Activated CD4-positive, CD25-positive, alpha-beta regulatory T cell treated with anti-CD3 and anti-CD28 coated beads, Interleukin-2, amount 50 U/mL, for 16 hours (primary cell): ENCODE results near the gene PRKACA.

Experiments
- DNase-seq: peaks from one replicate; pipeline ENCODE4 v3.0.0-alpha.2; 2020; ENCODE audit warnings: low read depth, low spot score

Gene PRKACA

GRCh38 chr19:14116918-14117578 is 514 bp downstream of the PRKACA start:
- DNase-seq = no peak

- DNase-seq = no peak
These were observed 1.0 kb downstream of the PRKACA start for GRCh38 chr19:14116525-14116917.

- no peak for DNase-seq
These were observed 1.8 kb downstream of the PRKACA start for GRCh38 chr19:14115756-14116155.

DNA sequence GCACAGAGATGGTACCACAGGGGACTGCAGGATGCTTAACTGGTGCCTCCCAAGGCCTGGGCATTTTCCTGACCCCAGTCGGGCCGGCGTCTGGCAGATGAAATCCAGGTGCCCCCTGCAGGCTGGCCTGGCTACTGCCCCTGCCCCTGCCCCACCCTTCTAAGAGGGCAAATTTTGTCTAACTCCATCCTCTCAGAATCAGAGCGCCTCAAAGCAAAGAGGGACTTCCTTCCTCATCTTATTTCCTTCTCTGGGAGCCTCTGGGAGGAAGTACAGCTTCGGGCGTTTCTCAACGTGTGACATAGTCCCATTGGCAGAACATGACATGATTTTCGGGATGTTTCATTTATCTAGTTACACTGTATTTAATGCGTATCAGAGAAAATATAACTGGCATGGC is 2.7 kb downstream of the PRKACA start:
- DNase-seq = no peak

DNA sequence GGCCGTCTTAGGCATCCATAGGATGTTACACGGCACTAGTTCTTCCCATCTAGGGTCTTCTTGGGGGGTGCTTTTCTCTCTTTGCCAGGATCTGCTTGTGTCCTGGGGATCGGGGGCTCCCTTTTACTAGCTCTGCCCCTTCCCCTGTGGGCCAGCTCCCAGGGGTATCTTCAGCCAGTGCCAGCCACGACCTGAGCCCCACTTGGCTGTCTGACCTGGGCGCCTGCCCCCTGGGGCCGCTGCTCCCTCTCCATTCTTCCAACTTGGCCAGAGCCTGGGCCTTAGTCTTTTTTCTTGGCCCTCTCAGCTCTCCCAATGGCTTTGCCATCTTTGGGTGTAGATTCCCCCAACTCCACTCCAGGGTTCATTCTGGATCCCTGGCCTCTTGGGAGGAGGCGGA is 3.1 kb downstream of the PRKACA start:
- no peak for DNase-seq

- no peak for DNase-seq
These were observed 3.7 kb downstream of the PRKACA start for GRCh38 chr19:14113762-14114414.

- DNase-seq = no peak
These were observed 4.7 kb downstream of the PRKACA start for GRCh38 chr19:14112809-14113385.

GRCh38 chr19:14112051-14112808 is 5.3 kb downstream of the PRKACA start:
- no peak for DNase-seq

GRCh38 chr19:14111486-14111885 is 6.1 kb downstream of the PRKACA start:
- no peak for DNase-seq

DNA sequence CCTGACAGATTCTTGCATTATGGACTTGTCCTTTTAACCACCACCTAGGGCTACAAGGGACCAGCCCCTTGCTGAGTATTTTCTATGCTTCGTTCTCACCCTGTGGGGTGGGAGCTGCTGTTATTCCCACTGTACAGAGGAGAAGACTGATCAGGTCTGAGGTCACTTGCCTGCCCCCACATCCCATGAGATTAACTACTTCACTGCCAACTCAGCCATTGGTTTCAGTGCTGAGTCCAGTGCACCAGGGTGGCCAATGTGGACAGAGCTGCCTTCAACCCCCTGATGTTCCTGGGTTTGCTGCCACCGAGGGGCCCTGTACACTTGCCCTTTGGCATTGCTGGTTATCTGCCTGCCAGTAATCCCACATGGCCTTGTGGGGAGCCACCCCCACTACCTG is 6.9 kb downstream of the PRKACA start:
- DNase-seq = no peak

GRCh38 chr19:14107581-14108461 is 9.7 kb downstream of the PRKACA start:
- no peak for DNase-seq

DNA sequence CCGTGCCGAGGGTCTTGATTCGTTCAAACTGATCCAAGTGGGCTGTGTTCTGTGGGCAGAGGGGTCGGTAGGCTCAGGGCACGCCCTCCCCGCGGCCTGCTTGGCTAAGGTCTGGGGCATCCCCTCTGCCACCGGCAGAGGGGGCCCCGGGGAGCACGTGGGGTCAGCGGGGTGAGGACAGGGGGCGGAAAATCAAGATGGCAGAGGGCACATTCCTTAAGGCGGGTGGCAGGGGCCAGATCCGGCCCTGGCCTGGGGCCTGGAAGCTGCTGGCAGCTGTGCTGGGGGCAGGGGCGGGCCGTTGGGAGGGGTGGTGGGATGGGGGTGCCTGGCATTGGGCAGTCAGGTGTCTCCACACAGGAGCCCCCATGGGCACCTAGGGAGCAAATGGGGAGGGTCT is 10.7 kb downstream of the PRKACA start:
- DNase-seq = no peak

DNA sequence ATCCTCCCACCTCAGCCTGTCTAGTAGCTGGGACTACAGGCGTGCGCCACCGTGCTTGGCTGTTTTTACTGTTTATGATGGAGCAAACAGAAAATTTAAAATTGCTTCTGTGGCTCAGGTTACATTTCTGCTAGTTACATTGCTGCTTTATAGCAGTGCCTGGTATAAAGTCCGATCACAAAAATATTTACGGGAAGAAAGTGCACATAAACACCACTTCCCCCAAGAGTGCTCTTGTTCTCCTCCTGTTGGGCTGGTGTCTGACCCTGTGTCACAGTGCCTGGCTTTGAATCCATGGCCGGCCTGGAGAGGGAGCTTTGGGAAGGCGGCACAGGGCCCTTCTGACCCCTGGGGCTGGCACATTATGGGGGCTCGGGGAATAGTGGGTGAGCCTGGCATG is 11.9 kb downstream of the PRKACA start:
- no peak for DNase-seq

DNA sequence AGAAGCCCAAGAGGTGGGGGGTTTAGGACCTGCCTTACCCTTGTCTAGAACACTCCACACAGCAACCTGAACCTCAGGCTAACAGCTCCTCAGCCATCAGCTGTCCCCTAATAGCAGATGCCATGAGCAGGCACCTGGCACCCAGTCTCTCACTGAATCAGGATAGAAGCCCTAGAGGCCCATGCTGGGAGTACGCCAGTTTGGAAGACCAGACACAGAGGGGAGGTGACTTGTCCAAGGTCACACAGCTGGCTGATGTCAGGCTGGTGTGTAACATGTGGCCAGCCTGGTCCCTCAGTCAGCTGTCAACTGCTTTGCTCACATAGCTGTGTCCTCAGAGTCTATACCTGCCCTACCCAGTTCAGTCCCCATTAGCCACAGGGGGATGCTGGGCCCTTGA is 14.3 kb downstream of the PRKACA start:
- no peak for DNase-seq

DNA sequence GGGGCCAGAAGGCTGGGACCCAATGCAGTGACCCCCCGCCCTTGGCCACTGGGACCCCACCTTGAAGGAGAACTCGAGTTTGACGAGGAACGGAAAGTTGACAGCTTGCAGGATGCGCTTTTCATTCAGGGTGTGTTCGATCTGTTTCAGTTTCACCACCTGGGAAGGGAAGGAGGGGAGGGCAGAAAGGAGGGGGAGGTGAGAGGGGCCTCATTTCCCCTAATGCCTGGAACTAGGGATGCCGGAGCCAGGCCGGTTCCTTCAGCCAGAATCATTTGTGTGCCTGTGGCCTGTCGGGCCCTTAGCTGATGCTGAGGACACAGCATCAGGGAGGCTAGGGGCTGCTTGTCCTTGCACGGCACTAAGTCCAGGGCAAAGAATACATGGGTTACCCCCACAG is 14.8 kb downstream of the PRKACA start:
- no peak for DNase-seq

- no peak for DNase-seq
These were observed 15.4 kb downstream of the PRKACA start for GRCh38 chr19:14102102-14102696.

DNA sequence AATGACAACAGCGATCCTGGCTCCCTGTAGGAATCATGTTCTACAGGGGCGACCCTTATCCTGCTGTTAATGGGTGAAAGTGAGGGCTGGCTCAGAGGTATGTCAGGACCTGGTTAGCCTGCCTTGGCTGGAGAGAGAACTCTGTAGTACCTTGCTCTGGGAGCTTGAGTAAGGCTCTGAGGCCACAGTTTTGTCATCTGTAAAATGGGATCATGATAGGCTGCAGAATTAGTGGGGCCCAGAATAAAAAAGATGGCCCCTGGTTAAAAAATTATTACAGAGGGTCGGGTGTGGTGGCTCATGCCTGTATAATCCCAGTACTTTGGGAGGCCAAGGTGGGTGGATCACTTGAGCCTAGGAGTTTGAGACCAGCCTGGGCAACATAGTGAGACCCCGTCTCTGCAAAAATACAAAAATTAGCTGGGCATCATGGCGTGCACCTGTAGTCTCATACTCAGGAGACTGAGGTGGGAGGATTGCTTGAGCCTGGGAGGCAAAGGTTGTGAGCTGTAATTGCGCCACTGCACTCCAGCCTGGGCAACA is 16.5 kb downstream of the PRKACA start:
- DNase-seq = no peak

DNA sequence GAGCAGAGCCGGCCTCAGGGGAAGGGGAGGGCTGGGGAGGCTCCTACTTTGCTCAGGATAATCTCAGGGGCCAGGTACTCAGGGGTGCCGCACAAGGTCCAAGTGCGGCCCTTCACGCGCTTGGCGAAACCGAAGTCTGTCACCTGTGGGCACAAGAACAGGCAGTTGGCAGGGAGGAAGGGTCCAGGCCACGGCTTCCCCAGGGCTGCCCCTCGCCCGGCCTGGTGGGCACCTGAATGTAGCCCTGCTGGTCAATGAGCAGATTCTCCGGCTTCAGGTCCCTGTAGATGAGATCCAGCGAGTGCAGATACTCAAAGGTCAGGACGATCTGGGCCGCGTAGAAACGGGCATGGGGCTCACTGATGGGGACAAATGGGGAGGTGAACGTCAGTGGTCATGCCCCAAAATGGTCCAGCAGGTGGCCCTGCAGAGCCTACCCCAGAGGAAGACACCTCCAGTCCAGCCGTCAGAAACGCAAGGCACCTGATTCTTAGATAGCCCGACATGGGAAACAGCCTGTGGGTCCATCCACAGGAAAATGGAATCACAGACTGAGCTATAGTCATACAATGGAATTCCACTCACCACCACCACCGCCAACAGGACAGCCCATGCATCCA is 19.9 kb downstream of the PRKACA start:
- no peak for DNase-seq

DNA sequence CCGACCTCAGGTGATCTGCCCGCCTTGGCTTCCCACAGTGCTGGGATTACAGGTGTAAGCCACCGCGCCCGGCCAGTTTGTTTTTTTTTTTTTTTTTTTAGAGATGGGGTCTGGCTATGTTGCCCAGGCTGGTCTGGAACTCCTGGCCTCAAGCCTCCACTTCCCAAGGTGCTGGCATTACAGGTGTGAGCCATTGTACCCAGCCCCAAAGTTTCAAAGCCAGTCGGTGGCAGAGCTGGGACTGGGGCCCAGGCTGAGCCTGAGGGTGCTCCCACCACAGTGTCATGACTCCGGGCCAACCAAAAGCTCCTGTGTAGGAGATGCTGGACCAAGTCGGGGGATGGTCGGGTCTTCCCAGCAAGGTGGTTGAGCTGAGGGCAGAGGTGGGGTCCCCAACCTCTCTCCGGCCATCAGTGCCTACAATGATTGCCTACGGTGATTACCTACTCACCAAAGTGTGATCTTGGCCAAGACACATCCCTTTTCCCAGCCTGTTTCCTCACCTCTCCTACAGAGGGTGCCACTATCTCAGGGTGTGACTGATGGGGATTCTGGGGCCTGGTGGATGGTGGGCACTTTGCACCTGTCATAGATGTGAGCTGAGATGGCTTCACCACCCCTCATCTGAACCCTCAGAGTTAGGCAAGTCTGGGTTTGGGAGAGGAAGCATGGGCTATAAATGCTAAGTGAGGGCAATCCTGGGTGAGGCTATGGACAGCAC is 21.1 kb downstream of the PRKACA start:
- DNase-seq = no peak

GRCh38 chr19:14094854-14095253 is 22.7 kb downstream of the PRKACA start:
- DNase-seq = no peak
